ENCODE results near the gene IPO4. TPM values are rescaled to one million over a fixed set of nuclear protein-coding genes. Genes with fewer than 3 reads are reported as not detected.

IPO4 gene
- total and polyA plus RNA-seq, 2 of the 13 experiments (the other 11 are each of a cell fraction or from before 2014, with no cell fraction given) = 39.0 to 179 TPM

GRCh38 chr14:24234095-24235005, 45.7 kb upstream of the IPO4 start (continued):
- TF ChIP-seq, protein P1, sequence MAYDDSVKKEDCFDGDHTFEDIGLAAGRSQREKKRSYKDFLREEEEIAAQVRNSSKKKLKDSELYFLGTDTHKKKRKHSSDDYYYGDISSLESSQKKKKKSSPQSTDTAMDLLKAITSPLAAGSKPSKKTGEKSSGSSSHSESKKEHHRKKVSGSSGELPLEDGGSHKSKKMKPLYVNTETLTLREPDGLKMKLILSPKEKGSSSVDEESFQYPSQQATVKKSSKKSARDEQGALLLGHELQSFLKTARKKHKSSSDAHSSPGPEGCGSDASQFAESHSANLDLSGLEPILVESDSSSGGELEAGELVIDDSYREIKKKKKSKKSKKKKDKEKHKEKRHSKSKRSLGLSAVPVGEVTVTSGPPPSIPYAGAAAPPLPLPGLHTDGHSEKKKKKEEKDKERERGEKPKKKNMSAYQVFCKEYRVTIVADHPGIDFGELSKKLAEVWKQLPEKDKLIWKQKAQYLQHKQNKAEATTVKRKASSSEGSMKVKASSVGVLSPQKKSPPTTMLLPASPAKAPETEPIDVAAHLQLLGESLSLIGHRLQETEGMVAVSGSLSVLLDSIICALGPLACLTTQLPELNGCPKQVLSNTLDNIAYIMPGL (CRISPR knock-in tag; IDR thresholded peaks at IDR 0.05; ENCODE audit: borderline replicate concordance in 1 of 2, low read depth in 1 of 2) = peak in 1 of 2 experiments; percentile 24; a peak in 1 of 4 replicates
- TF ChIP-seq, protein P2, sequence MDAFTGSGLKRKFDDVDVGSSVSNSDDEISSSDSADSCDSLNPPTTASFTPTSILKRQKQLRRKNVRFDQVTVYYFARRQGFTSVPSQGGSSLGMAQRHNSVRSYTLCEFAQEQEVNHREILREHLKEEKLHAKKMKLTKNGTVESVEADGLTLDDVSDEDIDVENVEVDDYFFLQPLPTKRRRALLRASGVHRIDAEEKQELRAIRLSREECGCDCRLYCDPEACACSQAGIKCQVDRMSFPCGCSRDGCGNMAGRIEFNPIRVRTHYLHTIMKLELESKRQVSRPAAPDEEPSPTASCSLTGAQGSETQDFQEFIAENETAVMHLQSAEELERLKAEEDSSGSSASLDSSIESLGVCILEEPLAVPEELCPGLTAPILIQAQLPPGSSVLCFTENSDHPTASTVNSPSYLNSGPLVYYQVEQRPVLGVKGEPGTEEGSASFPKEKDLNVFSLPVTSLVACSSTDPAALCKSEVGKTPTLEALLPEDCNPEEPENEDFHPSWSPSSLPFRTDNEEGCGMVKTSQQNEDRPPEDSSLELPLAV (CRISPR knock-in tag; conservative IDR thresholded peaks at IDR 0.05; ENCODE audit: low read depth) = no peak
- no peak for TF ChIP-seq HHEX (CRISPR knock-in tag; IDR thresholded peaks at IDR 0.05)
- TF ChIP-seq ZNF784 (CRISPR knock-in tag; IDR thresholded peaks at IDR 0.05; ENCODE audit: borderline replicate concordance) = no peak
- TF ChIP-seq TFE3 (CRISPR knock-in tag; IDR thresholded peaks at IDR 0.05) = no peak
- no peak for TF ChIP-seq ZNF513 (CRISPR knock-in tag; conservative IDR thresholded peaks at IDR 0.05)
- TF ChIP-seq ZNF232 (CRISPR knock-in tag; IDR thresholded peaks at IDR 0.05; ENCODE audit: borderline replicate concordance) = no peak
- TF ChIP-seq ZNF557 (CRISPR knock-in tag; IDR thresholded peaks at IDR 0.05) = no peak

Data from HepG2 (cell line).